IPS-20b (cell line): Measurements from ENCODE around the gene BPNT1.
"Not testable (repeated sequence)": the region's sequence is repeated elsewhere in the genome, so short reads cannot be mapped to it uniquely, and the experiment has no call there.

Experiments
- H3K27ac ChIP-seq: one replicate; pipeline ENCODE4 v1.5.1; 2013; ENCODE audit warnings: low read length
- H3K27me3 ChIP-seq: 2 replicates; pipeline ENCODE4 v1.6.1; 2013; ENCODE audit warnings: mild to moderate bottlenecking, low read length, inconsistent platforms; ENCODE audit not compliant: insufficient read depth
- H3K36me3 ChIP-seq: 2 replicates; pipeline ENCODE4 v1.6.1; 2013; ENCODE audit warnings: low read depth, mild to moderate bottlenecking, inconsistent platforms, low read length, moderate library complexity; ENCODE audit not compliant: insufficient read depth
- H3K4me1 ChIP-seq: 2 replicates; pipeline ENCODE4 v1.6.1; 2013; ENCODE audit warnings: mild to moderate bottlenecking, control low read depth, inconsistent platforms, low read length, moderate library complexity; ENCODE audit not compliant: insufficient read depth
- H3K4me3 ChIP-seq: 2 replicates; pipeline ENCODE4 v1.5.1; 2013; ENCODE audit warnings: mild to moderate bottlenecking, low read length, inconsistent platforms
- H3K9ac ChIP-seq: 2 replicates; pipeline ENCODE4 v1.6.1; 2013; ENCODE audit warnings: low read depth, mild to moderate bottlenecking, inconsistent platforms, low read length, moderate library complexity
- H3K9me3 ChIP-seq: 2 replicates; pipeline ENCODE4 v1.6.1; 2013; ENCODE audit warnings: mild to moderate bottlenecking, low read depth, low read length, inconsistent platforms; ENCODE audit not compliant: insufficient read depth

Gene BPNT1

GRCh38 chr1:220113136-220113695, 23.6 kb upstream of the BPNT1 start:
- no peaks in the 10 kb centered on the region; the same call in 1 of the 2 replicates for H3K4me1 ChIP-seq
- H3K27me3 ChIP-seq, result no peaks in the 10 kb centered on the region
- no peaks in the 10 kb centered on the region for H3K9me3 ChIP-seq
- no peak overlapping the region for H3K27ac ChIP-seq
- H3K9ac ChIP-seq, result no peak overlapping the region
- peaks cover 81% of the 10 kb centered on the region for H3K36me3 ChIP-seq
- H3K4me3 ChIP-seq, result no peak overlapping the region

DNA sequence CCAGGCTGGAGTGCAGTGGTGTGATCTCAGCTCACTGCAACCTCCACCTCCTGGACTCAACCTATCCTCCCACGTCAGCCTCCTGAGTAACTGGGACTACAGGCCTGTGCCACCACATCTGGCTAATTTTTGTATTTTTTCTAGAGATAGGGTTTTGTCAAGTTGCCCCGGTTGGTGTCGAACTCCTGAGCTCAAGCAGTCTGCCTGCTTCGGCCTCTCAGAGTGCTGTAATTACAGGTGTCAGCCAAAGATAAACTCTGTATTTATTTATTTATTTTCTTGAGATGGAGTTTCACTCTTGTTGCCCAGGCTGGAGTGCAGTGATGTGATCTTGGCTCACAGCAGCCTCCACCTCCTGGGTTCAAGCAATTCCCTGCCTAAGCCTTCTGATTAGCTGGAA, 23.0 kb upstream of the BPNT1 start:
- not testable (repeated sequence) for H3K27ac ChIP-seq, H3K9ac ChIP-seq, H3K4me3 ChIP-seq, H3K9me3 ChIP-seq, H3K27me3 ChIP-seq, H3K4me1 ChIP-seq
- H3K36me3 ChIP-seq, result peaks cover 78% of the 10 kb centered on the region

DNA sequence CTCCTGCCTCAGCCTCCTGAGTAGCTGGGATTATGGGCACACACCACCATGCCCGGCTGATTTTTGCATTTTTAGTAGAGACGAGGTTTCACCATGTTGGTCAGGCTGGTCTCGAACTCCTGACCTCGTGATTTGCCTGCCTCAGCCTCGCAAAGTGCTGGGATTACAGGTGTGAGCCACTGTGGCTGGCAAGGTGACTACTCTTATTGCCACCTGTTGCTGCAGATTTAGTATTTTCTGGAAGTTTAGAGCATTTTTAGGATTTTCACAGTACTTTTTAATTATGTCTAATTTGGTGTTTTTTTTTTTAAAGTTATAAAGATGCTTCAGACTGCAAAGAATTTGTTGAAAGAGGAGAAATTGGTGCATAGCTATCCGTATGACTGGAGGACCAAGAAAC, 20.9 kb upstream of the BPNT1 start:
- not testable (repeated sequence) for H3K4me1 ChIP-seq, H3K27ac ChIP-seq, H3K4me3 ChIP-seq, H3K9me3 ChIP-seq, H3K27me3 ChIP-seq, H3K9ac ChIP-seq
- H3K36me3 ChIP-seq, result peaks cover 82% of the 10 kb centered on the region

- Histone ChIP-seq H3K9ac (no peak overlapping the region), H3K4me3 (no peak overlapping the region), H3K36me3 (peaks cover 75% of the 10 kb centered on the region), H3K27ac (no peak overlapping the region), H3K9me3 (no peaks in the 10 kb centered on the region), H3K4me1 (no peaks in the 10 kb centered on the region; the same call in 1 of the 2 replicates), H3K27me3 (no peaks in the 10 kb centered on the region)
Observed at GRCh38 chr1:220099826-220100225, 10.2 kb upstream of the BPNT1 start.

DNA sequence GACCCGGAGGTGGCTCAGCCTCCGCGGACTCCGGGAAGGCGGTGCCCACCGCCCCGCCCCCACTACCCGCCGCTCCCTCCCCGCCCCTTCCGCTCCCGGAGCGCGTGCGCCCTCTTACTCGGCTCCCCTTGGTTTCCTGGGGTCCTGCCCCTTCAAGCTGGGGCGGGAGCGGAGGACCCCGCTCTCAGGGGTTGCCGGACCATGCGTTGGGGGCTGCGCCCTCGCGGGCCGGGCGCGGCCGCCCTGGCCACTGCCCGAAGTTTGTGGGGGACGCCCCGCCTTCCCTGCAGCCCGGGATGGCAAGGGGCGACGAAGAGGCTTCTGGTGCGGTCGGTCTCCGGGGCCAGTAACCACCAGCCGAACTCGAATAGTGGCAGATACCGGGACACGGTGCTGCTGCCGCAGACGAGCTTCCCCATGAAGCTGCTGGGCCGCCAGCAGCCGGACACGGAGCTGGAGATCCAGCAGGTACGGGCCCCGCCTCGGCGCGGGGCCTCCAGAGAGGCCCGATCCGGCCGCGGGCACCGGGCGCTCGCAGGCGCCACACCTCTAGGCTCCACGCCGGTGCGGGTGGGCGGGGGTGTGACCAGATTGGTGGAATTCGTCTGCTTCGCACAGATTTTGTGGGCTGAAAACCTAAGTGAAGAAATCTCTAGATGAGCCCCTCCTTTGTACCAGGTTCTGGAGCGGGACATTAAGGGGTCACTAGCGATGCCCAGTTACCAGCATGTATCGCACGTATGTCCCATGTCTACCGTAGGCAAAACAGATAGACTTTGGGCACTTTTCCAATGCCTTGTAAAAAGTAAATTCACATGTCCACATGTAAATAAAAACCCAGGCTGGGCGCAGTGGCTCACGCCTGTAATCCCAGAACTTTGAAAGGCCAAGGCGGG, 4.7 kb upstream of the BPNT1 start, which contains the start of gene IARS2:
Gene IARS2, plus strand, starts transcription at position 117 of the 896 bp plus-strand sequence. Its CDS starts 85 bp downstream, at position 202.
- Histone ChIP-seq H3K4me3 (peak within 1 kb of the TSS; percentile 93), H3K9ac (peak within 1 kb of the TSS; percentile 82), H3K36me3 (peaks cover 21% of the 10 kb centered on the region), H3K9me3 (no peaks in the 10 kb centered on the region), H3K27ac (peak within 1 kb of the TSS; percentile 4), H3K27me3 (no peaks in the 10 kb centered on the region), H3K4me1 (no peaks in the 10 kb centered on the region; the same call in 1 of the 2 replicates)

DNA sequence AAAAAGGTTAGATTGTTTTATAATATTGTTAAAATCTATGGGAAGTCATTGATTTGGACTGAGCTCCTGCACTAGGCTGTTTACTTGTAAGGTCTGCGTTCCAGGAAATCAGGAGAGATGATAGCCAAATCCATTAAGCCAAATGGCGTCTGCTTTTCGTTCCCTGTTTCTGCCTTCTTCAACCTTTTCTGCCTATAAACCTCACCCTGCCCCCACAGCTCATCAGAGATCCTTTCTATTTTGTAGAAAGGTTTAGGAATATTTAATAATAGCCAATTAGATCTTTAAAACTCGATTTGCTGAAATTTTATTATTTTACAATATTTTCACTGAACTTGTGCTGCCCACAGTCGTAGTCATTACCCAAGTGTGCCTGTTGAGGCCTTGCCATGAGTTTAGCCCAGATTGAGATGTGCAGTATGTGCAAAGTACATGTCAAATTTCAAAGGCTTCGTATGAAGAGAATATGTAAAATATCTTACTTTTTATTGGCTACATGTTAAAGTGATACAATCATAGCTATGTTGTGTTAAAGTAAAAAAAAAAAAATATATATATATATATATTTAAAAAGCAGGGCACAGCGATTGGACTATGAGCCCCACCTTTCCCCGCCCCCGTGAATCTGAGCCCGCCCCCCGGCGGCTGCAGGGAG, 3.9 kb upstream of the BPNT1 start:
- no peaks in the 10 kb centered on the region for H3K9me3 ChIP-seq
- no peak overlapping the region for H3K9ac ChIP-seq
- H3K27me3 ChIP-seq, result no peaks in the 10 kb centered on the region
- H3K4me3 ChIP-seq, result no peak overlapping the region; the same call in 1 of the 2 replicates
- H3K27ac ChIP-seq, result no peak overlapping the region
- H3K4me1 ChIP-seq, result no peaks in the 10 kb centered on the region; the same call in 1 of the 2 replicates
- H3K36me3 ChIP-seq, result peaks cover 17% of the 10 kb centered on the region

DNA sequence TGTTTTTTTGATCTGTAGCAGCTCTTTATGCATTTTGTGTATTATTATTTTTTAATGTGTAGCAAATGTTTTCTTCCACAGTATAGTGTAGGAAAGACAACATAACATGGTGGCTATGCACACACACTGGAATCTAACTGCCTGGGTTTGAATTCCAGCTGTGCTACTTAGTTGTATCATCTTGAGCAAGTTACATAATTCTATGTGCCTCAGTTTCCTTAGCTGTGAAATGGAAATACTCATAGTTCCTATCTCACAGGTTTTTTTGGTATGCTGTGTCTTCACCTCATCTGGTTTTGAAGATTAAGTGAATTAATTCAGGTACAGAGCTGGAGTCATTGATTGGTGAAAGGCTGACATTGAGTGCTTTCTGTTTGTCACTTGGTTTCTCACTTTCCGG, 3.1 kb upstream of the BPNT1 start:
- H3K27ac ChIP-seq, result no peak overlapping the region
- H3K4me3 ChIP-seq, result no peak overlapping the region
- no peaks in the 10 kb centered on the region for H3K27me3 ChIP-seq
- H3K4me1 ChIP-seq, result no peaks in the 10 kb centered on the region; the same call in 1 of the 2 replicates
- no peak overlapping the region for H3K9ac ChIP-seq
- H3K9me3 ChIP-seq, result no peaks in the 10 kb centered on the region
- H3K36me3 ChIP-seq, result peaks cover 12% of the 10 kb centered on the region

DNA sequence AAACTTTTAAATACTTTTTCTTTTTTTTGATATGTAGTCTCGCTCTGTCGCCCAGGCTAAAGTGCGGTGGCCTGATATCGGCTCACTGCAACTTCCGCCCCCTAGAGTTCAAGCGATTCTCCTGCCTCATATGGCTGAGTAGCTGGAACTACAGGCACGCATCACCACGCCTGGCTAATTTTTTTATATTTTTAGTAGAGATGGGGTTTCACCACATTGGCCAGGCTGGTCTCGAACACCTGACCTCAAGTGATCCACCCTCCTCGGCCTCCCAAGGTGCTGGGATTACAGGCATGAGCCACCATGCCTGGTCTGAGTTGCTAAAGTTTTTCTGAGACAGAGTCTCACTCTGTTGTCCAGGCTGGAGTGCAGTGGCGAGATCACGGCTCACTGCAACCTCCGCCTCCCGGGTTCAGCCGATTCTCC, 3.3 kb downstream of the BPNT1 start:
- H3K4me3 ChIP-seq, H3K9ac ChIP-seq, H3K9me3 ChIP-seq, H3K4me1 ChIP-seq, H3K36me3 ChIP-seq, H3K27ac ChIP-seq, H3K27me3 ChIP-seq: not testable (repeated sequence)

GRCh38 chr1:220084460-220084859, 5.1 kb downstream of the BPNT1 start:
- Histone ChIP-seq H3K27ac (no peak overlapping the region), H3K36me3 (no peaks in the 10 kb centered on the region), H3K9me3 (no peaks in the 10 kb centered on the region), H3K4me3 (no peak overlapping the region), H3K9ac (no peak overlapping the region), H3K4me1 (no peaks in the 10 kb centered on the region), H3K27me3 (no peaks in the 10 kb centered on the region)

GRCh38 chr1:220077887-220078286, 11.7 kb downstream of the BPNT1 start:
- Histone ChIP-seq H3K9me3 (no peaks in the 10 kb centered on the region), H3K9ac (no peak overlapping the region), H3K4me1 (no peaks in the 10 kb centered on the region), H3K36me3 (peaks cover under 1% of the 10 kb centered on the region), H3K27me3 (no peaks in the 10 kb centered on the region), H3K27ac (no peak overlapping the region), H3K4me3 (no peak overlapping the region)

DNA sequence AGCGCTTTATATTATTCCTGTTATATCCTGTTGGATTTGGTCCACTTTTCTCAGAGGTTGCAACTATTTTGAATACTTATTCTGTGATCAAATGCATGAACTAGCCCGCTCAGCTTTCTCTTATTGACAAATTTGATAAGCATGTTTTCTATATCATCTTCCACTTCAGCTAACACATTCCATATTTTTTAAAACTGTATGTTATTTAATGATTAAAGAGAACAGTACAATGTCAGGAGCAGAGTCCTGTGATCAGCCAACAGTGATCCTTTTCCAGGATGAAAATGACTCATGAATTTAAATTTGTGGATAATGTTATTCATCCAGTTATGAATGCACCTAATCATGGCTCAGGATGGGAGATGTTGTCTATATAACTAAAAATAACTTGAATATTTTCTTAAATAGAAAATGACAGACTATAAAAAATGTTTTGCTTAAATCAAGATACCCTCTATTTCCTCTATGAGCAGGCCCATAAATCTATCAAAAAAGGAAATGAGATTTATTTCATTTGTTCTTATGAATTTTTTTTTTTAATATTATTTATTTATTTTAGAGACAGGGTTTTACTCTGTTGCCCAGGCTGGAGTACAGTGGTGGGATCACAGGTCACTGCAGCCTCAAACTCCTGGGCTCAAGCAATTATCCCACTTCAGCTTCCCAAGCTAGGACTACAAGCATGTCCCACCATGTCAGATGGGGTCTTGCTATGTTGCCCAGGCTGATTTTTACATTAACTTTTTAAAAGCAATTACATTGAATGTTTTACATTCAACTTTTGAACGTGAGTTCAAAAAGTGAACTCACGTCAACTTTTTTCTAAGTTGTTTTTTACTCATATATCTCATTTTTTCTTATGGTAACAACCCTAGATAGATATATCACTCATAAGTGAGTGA, 12.5 kb downstream of the BPNT1 start:
- no peak overlapping the region for H3K27ac ChIP-seq
- H3K9ac ChIP-seq, result no peak overlapping the region
- H3K9me3 ChIP-seq, result no peaks in the 10 kb centered on the region
- H3K36me3 ChIP-seq, result peaks cover 7% of the 10 kb centered on the region
- no peak overlapping the region for H3K4me3 ChIP-seq
- H3K27me3 ChIP-seq, result no peaks in the 10 kb centered on the region
- no peaks in the 10 kb centered on the region for H3K4me1 ChIP-seq
